D721Med (cell line): ENCODE measurements around the gene PLEKHO2.

Experiments used
- DNase-seq: peaks from one replicate; pipeline ENCODE4 v3.0.0; 2011; ENCODE audit warnings: low spot score; ENCODE audit not compliant: insufficient read length
- FAIRE-seq: peaks from 2 replicates; lab custom pipeline; 2011; peaks lifted over from hg19 to GRCh38; lab: Jason Lieb, UNC
- CTCF ChIP-seq: IDR thresholded peaks from 2 replicates; pipeline ENCODE4 v1.5.1; 2012; ENCODE audit warnings: mild to moderate bottlenecking, control low read depth; ENCODE audit not compliant: insufficient read depth; ENCODE audit errors: missing control alignments

PLEKHO2 gene

DNA sequence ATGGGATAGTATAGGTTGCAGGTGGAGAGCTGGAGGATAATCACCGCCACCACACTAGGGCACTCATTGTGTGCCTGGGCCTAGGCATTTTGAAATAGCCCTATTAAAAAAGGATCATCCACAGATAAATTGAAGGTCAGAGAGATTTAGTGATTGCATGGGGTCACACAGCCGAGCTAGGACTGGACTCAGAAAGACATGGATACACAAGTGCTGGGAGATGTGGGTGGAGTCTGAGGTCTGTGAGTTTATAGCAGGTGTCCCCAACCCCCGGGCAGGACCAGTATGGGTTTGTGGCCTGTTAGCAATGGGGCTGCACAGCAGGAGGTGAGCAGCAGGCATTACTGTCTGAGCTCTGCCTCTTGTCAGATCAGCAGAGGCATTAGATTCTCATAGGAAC, 64.7 kb downstream of the PLEKHO2 start:
- DNase-seq = no peak
- TF ChIP-seq CTCF = no peak
- no peak for FAIRE-seq

GRCh38 chr15:64907991-64908390, 66.3 kb downstream of the PLEKHO2 start:
- DNase-seq (no peak), FAIRE-seq (no peak)
- no peak for TF ChIP-seq CTCF

- DNase-seq (no peak), FAIRE-seq (no peak)
- no peak for TF ChIP-seq CTCF
These were observed 67.8 kb downstream of the PLEKHO2 start for GRCh38 chr15:64909546-64909945.

GRCh38 chr15:64911311-64912186, 69.8 kb downstream of the PLEKHO2 start, which contains the start of gene ANKDD1A:
Gene ANKDD1A, plus strand, starts transcription at chr15:64911902. Its CDS starts 29 bp downstream, at chr15:64911931.
- FAIRE-seq (no peak), DNase-seq (peak; percentile 89)
- no peak for TF ChIP-seq CTCF

- FAIRE-seq (no peak), DNase-seq (no peak)
- no peak for TF ChIP-seq CTCF
These were observed 70.9 kb downstream of the PLEKHO2 start for GRCh38 chr15:64912379-64913325.

DNA sequence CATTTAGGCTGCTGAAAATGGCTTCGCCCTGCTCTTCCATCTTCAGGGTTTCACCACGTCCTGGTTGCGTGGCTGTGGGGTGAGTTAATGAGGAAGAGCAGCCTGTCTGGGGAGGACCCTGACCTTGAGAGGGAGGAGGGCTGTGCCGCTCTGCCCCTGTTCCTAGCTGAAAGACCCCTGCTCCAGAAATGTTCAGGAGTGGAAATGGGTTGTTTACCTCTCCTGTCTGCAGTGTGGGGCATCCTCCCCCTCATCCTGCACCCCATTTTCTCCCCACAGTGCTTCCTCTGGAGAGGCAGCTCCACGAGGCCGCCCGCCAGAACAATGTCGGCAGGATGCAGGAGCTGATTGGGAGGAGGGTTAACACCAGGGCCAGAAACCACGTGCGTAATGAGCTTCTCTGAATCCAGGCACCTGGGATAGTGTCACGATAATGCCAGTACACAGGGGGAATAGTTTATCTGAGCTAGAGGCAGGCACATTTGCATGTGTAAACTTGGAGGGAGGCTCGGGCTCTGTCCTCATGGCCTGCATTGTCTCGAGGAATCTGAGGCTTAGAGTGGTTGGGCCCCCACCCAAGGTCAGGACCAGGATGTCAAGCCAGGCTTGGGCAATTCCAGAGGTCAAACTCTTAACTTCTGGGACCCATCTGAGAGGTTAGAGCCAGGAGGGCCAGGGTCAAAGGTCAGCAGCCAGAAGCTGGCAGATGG, 74.0 kb downstream of the PLEKHO2 start:
- DNase-seq = no peak
- no peak for TF ChIP-seq CTCF
- FAIRE-seq = no peak
